Measurements from ENCODE around the gene HHAT.
"Not testable (repeated sequence)": the region's sequence is repeated elsewhere in the genome, so short reads cannot be mapped to it uniquely, and the experiment has no call there.

HHAT gene

DNA sequence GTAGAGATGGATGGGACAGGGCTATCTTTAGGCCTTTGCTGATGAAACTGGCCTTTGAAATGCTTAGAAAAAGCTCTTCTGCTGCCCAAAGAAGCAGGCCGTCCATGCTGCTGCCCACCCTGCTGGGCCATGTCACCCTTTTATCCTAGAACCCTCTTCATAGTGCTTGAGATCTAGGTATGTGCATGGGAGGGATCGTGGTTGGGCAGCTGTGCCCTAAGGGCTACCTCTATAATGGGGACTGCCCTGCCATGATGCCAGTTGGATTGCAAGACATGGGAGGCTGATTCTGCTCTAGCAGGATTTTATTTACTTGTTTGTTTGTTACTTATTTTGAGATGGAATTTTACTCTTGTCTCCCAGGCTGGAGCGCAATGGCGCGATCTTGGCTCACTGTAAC, 69.0 kb downstream of the HHAT start:
- no peak for DNase-seq

GRCh38 chr1:210398466-210398865, 69.8 kb downstream of the HHAT start:
- DNase-seq: no peak

GRCh38 chr1:210400043-210400840, 71.5 kb downstream of the HHAT start:
- DNase-seq: peak; percentile 73

GRCh38 chr1:210402560-210402959, 73.9 kb downstream of the HHAT start:
- no peak for DNase-seq

- DNase-seq: no peak
These were observed 76.6 kb downstream of the HHAT start for GRCh38 chr1:210405316-210405715.

GRCh38 chr1:210406341-210406740, 77.6 kb downstream of the HHAT start:
- DNase-seq: not testable (repeated sequence)

GRCh38 chr1:210407207-210407886, 78.6 kb downstream of the HHAT start:
- DNase-seq: peak; percentile 51

DNA sequence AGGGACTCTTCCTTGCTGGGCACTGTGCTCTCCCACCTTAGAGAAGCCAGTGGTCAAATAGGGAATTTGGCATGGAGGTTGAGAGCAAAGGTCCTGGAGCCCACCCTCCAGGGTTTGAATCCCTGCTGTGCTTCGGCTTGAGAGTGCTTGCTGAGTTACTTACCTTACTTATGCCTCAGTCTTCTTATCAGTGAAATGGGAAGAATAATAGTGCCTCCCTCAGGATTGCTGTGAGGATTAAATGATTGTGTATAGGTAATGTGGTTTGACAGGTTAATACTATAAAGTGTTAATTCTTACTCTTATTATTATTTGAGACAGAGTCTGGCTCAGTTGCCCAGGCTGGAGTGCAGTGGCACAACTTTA, 79.2 kb downstream of the HHAT start:
- DNase-seq: no peak

DNA sequence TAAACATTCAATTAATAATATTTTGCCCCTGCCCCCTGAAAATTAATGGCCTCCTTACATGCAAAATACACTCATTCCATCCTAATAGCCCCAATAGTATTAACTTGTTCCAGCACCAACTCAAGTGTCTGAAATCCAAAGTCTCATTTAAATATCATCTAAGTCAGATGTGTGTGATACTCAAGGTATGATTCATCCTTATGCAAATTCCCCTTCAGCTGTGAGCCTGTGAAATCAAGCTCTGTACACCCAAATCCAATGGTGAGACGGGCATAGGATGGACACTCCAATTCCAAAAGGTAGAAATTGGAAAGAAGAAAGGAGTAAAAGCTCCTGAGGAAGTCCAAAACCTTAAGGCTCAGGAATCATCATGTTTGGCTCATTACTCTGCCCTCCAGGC, 83.5 kb downstream of the HHAT start:
- DNase-seq: no peak

DNA sequence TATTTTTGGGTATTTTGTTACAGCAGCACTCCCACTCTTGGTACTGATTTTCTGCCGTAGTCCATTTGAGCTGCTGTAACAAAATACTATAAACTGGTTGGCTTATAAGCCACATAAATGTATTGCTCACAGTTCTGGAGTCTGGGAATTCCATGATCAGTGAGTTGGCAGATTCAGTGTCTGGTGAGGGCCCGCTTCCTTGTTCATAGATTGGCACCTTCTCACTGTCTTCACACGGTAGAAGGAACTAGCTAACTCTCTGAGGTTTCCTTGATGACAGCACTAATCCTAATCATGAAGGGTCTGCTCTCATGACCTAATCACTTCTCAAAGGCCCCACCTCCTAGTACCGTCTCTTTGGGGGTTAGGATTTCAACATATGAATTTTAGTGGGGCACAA, 85.2 kb downstream of the HHAT start:
- DNase-seq: peak; percentile 37

- no peak for DNase-seq
These were observed 87.2 kb downstream of the HHAT start for GRCh38 chr1:210415846-210416448.

DNA sequence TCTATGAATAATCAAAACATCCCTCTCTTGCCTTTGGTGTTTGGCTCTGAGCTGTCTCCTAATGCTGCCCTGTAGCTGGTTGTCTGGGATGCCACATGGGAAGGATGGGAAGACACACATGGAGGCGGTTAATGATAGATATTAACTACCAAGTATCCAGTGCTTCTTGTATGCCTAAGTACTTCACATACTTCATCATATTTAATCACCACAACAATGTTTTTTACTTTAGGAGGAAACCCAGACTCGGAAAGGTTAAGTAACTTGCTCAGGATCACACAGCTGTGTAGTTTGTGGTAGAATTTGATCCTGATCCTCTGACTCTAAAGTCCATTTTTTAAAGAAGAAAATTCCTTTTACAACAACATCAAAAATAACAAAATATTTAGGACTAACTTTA, 88.0 kb downstream of the HHAT start:
- no peak for DNase-seq

DNA sequence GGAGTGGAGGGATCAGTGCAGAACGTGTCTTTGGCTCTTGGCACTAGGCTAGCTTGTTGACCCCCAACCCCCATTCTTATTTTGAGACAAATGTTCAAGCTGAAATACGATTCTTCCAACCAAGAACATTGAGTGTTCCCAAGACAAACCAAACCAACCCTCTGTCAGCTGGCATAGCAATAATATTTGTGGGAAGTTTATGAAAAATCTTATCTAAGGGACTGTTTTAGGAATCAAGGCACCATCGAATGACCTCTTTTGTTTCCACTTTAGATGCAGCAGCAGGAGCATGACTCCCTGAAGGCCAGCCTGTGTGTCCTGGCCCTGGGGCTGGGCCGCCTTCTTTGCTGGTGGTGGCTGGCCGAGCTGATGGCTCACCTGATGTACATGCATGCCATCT, 89.2 kb downstream of the HHAT start:
- DNase-seq: no peak

DNA sequence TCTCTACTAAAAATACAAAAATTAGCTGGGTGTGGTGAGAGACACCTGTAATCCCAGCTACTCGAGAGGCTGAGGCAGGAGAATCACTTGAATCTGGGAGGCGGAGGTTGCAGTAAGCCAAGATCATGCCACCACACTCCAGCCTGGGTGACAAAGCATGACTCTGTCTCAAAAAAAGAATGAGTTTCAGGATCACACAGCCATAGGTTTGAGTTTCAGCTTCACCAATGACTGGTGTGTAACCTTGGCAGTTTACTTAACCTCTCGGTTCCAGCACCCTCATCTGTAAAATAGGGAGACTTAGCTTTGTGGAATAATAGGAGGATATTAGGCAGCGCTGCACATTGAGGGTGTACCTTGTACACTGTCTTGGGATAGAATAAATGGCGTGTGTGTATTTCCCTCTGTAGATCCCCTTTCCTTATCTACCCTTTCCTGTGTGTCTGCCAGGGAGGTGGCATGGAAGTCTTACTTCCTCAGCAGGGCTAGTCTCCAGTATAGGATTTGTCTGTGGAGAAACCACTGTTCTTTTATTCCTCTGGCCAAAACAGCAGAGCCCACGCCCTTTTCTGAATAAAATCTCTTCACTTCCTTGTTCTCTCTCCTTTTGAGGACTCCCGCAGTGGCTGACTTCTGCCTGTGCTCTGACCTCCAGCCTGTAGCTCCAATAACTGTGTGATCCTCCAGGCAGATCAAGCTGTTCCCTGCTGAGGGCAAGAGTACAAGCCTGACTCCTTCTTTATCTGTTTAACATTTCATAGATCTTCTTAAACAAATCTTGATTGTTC, 90.4 kb downstream of the HHAT start:
- no peak for DNase-seq

- DNase-seq: not testable (repeated sequence)
These were observed 98.0 kb downstream of the HHAT start for GRCh38 chr1:210426696-210427095.

GRCh38 chr1:210428696-210429095, 100.0 kb downstream of the HHAT start:
- no peak for DNase-seq

DNA sequence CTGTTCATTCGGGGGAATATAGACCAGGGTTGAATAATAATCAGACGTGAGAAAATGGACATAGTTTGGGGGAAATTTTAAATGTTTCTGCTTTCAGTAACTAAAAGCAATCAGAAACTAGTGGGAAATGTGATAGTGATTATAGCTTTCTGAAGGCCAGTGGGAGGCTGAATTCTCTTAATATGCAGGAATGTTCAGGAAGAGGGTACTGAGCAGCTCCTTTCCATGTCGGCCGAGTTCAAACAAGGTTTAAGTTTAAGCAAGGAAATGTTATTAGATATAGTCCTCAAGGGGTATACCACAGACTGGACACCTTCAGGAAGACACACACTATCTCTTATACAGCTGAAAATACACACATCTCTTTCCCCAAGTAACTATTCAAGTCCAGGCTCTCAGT, 105.5 kb downstream of the HHAT start:
- DNase-seq: peak; percentile 11

DNA sequence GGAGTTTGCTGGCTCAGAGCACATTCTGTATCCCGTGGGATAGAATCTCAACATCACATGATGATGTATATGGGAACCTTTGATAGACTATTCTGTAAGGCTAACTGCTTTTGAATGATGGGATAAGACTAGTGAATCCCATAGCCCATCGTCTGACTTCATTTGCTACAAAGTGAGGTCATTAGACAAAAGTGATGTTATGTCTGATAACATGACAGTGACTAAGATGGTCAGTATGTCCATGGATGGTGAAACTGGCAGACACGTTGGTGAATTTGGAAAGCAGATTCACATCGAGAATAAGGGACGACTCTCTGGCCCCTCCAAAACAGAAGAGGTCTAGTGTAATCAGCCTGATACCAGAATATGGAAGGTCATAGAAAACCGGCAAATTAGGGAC, 108.4 kb downstream of the HHAT start:
- peak; percentile 37 for DNase-seq

- DNase-seq: peak; percentile 47
These were observed 109.1 kb downstream of the HHAT start for GRCh38 chr1:210437781-210438180.

DNA sequence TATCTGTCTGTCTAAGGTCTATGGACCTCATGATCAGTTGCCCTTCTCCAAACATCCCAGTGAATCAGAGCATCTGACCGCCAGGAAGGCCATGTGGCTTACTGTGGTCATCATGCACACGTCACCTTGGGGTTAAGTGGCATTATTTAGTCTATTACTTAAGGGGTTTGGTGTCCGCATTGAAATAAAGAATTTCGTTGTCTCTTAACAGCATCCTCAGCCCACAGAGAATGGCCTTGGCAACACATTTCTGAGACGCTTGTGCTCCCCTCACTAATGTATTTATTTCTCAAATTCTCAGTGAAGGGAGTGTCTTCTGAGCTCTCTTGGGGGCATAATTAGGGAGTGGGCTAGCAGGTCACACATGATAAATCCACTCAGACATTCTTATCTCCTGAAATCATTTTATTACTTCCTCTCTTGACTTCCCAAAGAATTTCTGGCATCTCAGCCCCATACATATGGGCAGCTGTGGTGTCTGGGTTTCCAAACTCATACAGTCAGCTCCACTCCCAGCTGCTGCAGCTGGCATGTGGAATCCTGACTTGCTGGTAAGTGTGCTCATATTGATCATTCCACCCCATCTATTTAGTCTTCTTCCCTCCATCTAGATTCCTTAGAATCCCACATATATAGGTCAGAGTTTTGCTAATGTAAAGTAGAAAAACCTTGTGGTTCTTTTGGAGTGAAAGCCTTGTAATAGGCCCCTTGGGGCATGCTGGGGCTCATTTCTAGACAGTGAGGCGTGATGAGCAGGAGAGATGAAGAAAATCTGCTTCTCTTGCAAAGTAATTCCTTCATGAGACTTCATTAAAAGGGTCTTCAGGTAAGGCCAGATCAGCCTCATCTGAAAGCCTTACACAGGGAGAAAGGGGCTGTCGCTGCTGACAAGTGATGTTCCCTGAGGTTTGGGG, 110.5 kb downstream of the HHAT start:
- DNase-seq: peak; percentile 100

- peak; percentile 23 for DNase-seq
These were observed 111.4 kb downstream of the HHAT start for GRCh38 chr1:210440081-210440480.

DNA sequence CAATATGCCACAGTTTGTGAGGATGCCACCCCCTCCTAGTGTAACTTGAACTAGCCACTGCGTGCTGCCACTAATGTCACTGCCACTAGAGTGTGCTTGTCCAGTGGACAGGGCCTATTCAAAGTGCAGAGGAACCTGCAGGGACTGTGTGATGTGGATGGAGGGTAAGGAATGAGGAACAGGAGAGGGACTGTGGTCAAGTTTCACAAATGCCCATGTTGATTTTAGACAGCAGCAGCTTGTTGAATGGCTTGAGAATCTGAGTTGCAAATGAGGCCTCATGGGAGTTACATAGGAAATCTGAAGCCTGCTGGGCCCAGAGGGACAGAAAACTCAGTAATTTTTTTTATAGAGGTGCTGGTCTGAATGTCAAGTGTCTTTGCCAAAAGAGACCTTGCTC, 112.3 kb downstream of the HHAT start:
- peak; percentile 56 for DNase-seq

All from fibroblast of skin of back (primary cell).